H1 (cell line): ENCODE data around the gene ANKRD30A. TPM values are rescaled to one million over a fixed set of nuclear protein-coding genes. Genes with fewer than 3 reads are reported as not detected.

Source experiments
- CTCF ChIA-PET: fragments of 300-600 bp; sonication (Branson Sonifier 250); formaldehyde crosslinking; loops from one replicate; lab custom pipeline; 2021; ENCODE audit not compliant: partially characterized antibody; lab: Charles Lee
- POLR2A ChIA-PET: fragments of 300-600 bp; sonication (Branson Sonifier 250); formaldehyde crosslinking; loops from one replicate; lab custom pipeline; 2021; ENCODE audit warnings: inconsistent platforms; ENCODE audit not compliant: partially characterized antibody; lab: Charles Lee
- DNase-seq, 2 experiments: peaks; one replicate each; pipeline versions ENCODE4 v3.0.0 to v3.0.0-alpha.2; 2010 to 2022; ENCODE audit warnings: low spot score in 2 of 2, low read depth in 1 of 2, mixed read lengths in 1 of 2
- FAIRE-seq: peaks from 2 replicates; lab custom pipeline; 2011; peaks lifted over from hg19 to GRCh38; lab: Jason Lieb, UNC
- H2AFZ ChIP-seq: 2 replicates; pipeline ENCODE4 v1.8.1; 2012; ENCODE audit warnings: low read length, inconsistent platforms
- H2AK5ac ChIP-seq: 2 replicates; pipeline ENCODE4 v1.6.1; 2013; ENCODE audit warnings: low read depth, low read length
- H2BK120ac ChIP-seq: replicated peaks from 2 replicates; pipeline ENCODE3; 2013; ENCODE audit warnings: low read depth, low read length, inconsistent platforms
- H2BK12ac ChIP-seq: 2 replicates; pipeline ENCODE4 v1.6.1; 2013; ENCODE audit warnings: low read depth, low read length
- H2BK15ac ChIP-seq: 2 replicates; pipeline ENCODE4 v1.6.1; 2013; ENCODE audit warnings: low read length
- H2BK20ac ChIP-seq: 2 replicates; pipeline ENCODE4 v1.6.1; 2013; ENCODE audit warnings: low read length
- H2BK5ac ChIP-seq: 2 replicates; pipeline ENCODE4 v1.6.1; 2013; ENCODE audit warnings: low read depth, low read length
- H3K14ac ChIP-seq: 2 replicates; pipeline ENCODE4 v1.6.1; 2013; ENCODE audit warnings: inconsistent platforms; ENCODE audit not compliant: insufficient read length
- H3K18ac ChIP-seq: 2 replicates; pipeline ENCODE4 v1.6.1; 2013; ENCODE audit warnings: low read length; ENCODE audit errors: extremely low read depth
- H3K23ac ChIP-seq: 2 replicates; pipeline ENCODE4 v1.6.1; 2013; ENCODE audit warnings: inconsistent platforms; ENCODE audit not compliant: insufficient read length
- H3K23me2 ChIP-seq: 2 replicates; pipeline ENCODE4 v1.6.1; 2013; ENCODE audit warnings: low read depth, low read length
- H3K27ac ChIP-seq: 2 replicates; pipeline ENCODE4 v1.6.1; 2011; ENCODE audit warnings: low read depth, low read length, inconsistent platforms
- H3K27me3 ChIP-seq, 4 experiments: replicated peaks in 1 of 4; 1 replicate in 1 of 4; 2 replicates in 3 of 4; pipeline versions ENCODE4 v1.6.1 to v1.8.1; 2011 to 2013; ENCODE audit warnings: low read length in 3 of 4, mild to moderate bottlenecking in 3 of 4, inconsistent platforms in 2 of 4, mixed read lengths in 2 of 4, moderate library complexity in 1 of 4; ENCODE audit not compliant: control insufficient read depth in 3 of 4, insufficient read depth in 3 of 4; ENCODE audit errors: extremely low read depth in 1 of 4
- H3K36me3 ChIP-seq, 4 experiments: 2 replicates each; pipeline versions ENCODE4 v1.6.1 to v1.8.1; 2011 to 2013; ENCODE audit warnings: mild to moderate bottlenecking in 4 of 4, low read length in 3 of 4, moderate library complexity in 2 of 4, control low read depth in 1 of 4, inconsistent platforms in 1 of 4; ENCODE audit not compliant: insufficient read depth in 4 of 4, control insufficient read depth in 2 of 4
- H3K4ac ChIP-seq: replicated peaks from 2 replicates; pipeline ENCODE3; 2013; ENCODE audit warnings: low read length, low read depth, mixed read lengths, inconsistent platforms; ENCODE audit not compliant: insufficient read length
- H3K4me1 ChIP-seq, 4 experiments: replicated peaks in 1 of 4; 1 replicate in 1 of 4; 2 replicates in 3 of 4; pipeline versions ENCODE4 v1.6.1 to v1.8.1; 2011 to 2013; ENCODE audit warnings: low read length in 3 of 4, inconsistent platforms in 2 of 4, mixed read lengths in 1 of 4; ENCODE audit not compliant: insufficient read depth in 4 of 4, control insufficient read depth in 3 of 4
- H3K4me2 ChIP-seq, 2 experiments: 2 replicates each; pipeline versions ENCODE4 v1.6.1 to v1.8.1; 2011 to 2013; ENCODE audit warnings: low read depth in 2 of 2, low read length in 2 of 2, control low read depth in 1 of 2, inconsistent platforms in 1 of 2, mild to moderate bottlenecking in 1 of 2; ENCODE audit not compliant: insufficient read depth in 1 of 2
- H3K4me3 ChIP-seq, 4 experiments: fragments of 200-600, 300-600 bp in 1 of 4; sonication (generic), shearing (Covaris generic), sonication (Bioruptor Twin) in 1 of 4; 2 replicates each; pipeline versions ENCODE4 v1.5.1 to v1.8.1; 2011 to 2016; ENCODE audit warnings: low read length in 4 of 4, low read depth in 3 of 4, control low read depth in 2 of 4, inconsistent platforms in 2 of 4, mild to moderate bottlenecking in 2 of 4, mixed read lengths in 1 of 4, moderate library complexity in 1 of 4; ENCODE audit not compliant: insufficient read depth in 2 of 4; ENCODE audit errors: extremely low read depth in 1 of 4
- H3K56ac ChIP-seq: replicated peaks from 2 replicates; pipeline ENCODE3; 2013; ENCODE audit warnings: low read depth, mild to moderate bottlenecking, mixed read lengths, low read length, inconsistent platforms; ENCODE audit not compliant: insufficient read length
- H3K79me1 ChIP-seq: 2 replicates; pipeline ENCODE4 v1.6.1; 2013; ENCODE audit warnings: low read depth, low read length, control low read depth
- H3K79me2 ChIP-seq, 2 experiments: 2 replicates each; pipeline versions ENCODE4 v1.6.1 to v1.8.1; 2012 to 2013; ENCODE audit warnings: low read length in 2 of 2, mild to moderate bottlenecking in 2 of 2, inconsistent platforms in 1 of 2; ENCODE audit not compliant: insufficient read depth in 2 of 2, control insufficient read depth in 1 of 2
- H3K9ac ChIP-seq, 4 experiments: replicated peaks in 1 of 4; 1 replicate in 1 of 4; 2 replicates in 3 of 4; pipeline versions ENCODE4 v1.6.1 to v1.8.1; 2011 to 2013; ENCODE audit warnings: low read depth in 3 of 4, low read length in 3 of 4, control low read depth in 2 of 4, mild to moderate bottlenecking in 2 of 4, moderate library complexity in 2 of 4, inconsistent platforms in 1 of 4; ENCODE audit errors: extremely low read depth in 1 of 4
- H3K9me3 ChIP-seq, 2 experiments: 2 replicates each; pipeline versions ENCODE4 v1.6.1 to v1.8.1; 2012 to 2013; ENCODE audit warnings: mild to moderate bottlenecking in 2 of 2, moderate library complexity in 2 of 2, control low read depth in 1 of 2, inconsistent platforms in 1 of 2, low read depth in 1 of 2, low read length in 1 of 2, mixed read lengths in 1 of 2; ENCODE audit not compliant: insufficient read depth in 2 of 2
- H4K20me1 ChIP-seq, 2 experiments: replicated peaks in 1 of 2; 2 replicates each; pipeline versions ENCODE3 to v1.8.1; 2011 to 2013; ENCODE audit warnings: inconsistent platforms in 2 of 2, low read length in 2 of 2, mild to moderate bottlenecking in 1 of 2; ENCODE audit not compliant: insufficient read depth in 2 of 2, control insufficient read depth in 1 of 2
- H4K5ac ChIP-seq: 2 replicates; pipeline ENCODE4 v1.6.1; 2013; ENCODE audit warnings: low read length, low read depth, mixed read lengths, inconsistent platforms; ENCODE audit not compliant: insufficient read length
- H4K8ac ChIP-seq: 2 replicates; pipeline ENCODE4 v1.8.0; 2013; ENCODE audit warnings: mild to moderate bottlenecking, moderate library complexity, low read length, inconsistent platforms; ENCODE audit not compliant: insufficient read depth; ENCODE audit errors: extremely low read depth
- H4K91ac ChIP-seq: replicated peaks from 2 replicates; pipeline ENCODE3; 2013; ENCODE audit warnings: low read length, mixed read lengths, inconsistent platforms; ENCODE audit not compliant: insufficient read length
- CEBPB ChIP-seq: IDR thresholded peaks from 2 replicates; pipeline ENCODE4 v1.6.1; 2012; ENCODE audit warnings: low read depth, low read length
- whole genome bisulfite sequencing, 2 experiments: shearing (Covaris generic) in 1 of 2; methylation state at CpG; one replicate each; pipeline versions ENCODE4 v1.1.6 to v1.1.7; 2013 to 2015; ENCODE audit warnings: low lambda C conversion rate in 2 of 2, mixed read lengths in 2 of 2, inconsistent platforms in 1 of 2, low coverage in 1 of 2, missing lambda C conversion rate in 1 of 2; ENCODE audit not compliant: insufficient replicate concordance in 2 of 2, insufficient coverage in 1 of 2, insufficient read length in 1 of 2; ENCODE audit errors: extremely low coverage in 1 of 2, missing lambda C conversion rate in 1 of 2; 5-methylcytosine and 5-hydroxymethylcytosine counted together
- polyA plus RNA-seq, 7 experiments: library from polyadenylated mRNA; depleted of rRNA in 3 of 7; stranded (reverse) in 5 of 7; unstranded in 2 of 7; fragments of >200 nt in 5 of 7; fragments of 200-250 nt in 2 of 7; gene quantifications; 1 replicate in 5 of 7; 2 replicates in 1 of 7; 4 replicates in 1 of 7; pipeline versions ENCODE4 v1.2.1 to v1.2.3, GENCODE V29; 2011 to 2013; ENCODE audit warnings: missing spikeins in 2 of 7, mixed read lengths in 2 of 7
- total RNA-seq: library from RNA; stranded (reverse); fragmentation: NEBNext Ultra II Directional; extraction: Animal tissue kit (Norgen Biotek cat#: 25700); gene quantifications from 2 replicates; pipeline ENCODE4 v1.2.1, GENCODE V29; 2021
- TF ChIP-seq, protein P1 (sequence below), 3 experiments: IDR thresholded peaks; 1 replicate in 2 of 3; 2 replicates in 1 of 3; pipeline versions ENCODE4 v1.5.1 to v1.6.1; 2011; ENCODE audit warnings: low read length in 3 of 3, mild to moderate bottlenecking in 3 of 3, inconsistent platforms in 2 of 3, low read depth in 1 of 3, moderate library complexity in 1 of 3; ENCODE audit not compliant: insufficient read depth in 1 of 3; ENCODE audit errors: control extremely low read depth in 1 of 3

The ANKRD30A gene
- total and polyA plus RNA-seq, 2 of the 8 experiments (the other 6 are each of a cell fraction or from before 2014, with no cell fraction given) = not detected

DNA sequence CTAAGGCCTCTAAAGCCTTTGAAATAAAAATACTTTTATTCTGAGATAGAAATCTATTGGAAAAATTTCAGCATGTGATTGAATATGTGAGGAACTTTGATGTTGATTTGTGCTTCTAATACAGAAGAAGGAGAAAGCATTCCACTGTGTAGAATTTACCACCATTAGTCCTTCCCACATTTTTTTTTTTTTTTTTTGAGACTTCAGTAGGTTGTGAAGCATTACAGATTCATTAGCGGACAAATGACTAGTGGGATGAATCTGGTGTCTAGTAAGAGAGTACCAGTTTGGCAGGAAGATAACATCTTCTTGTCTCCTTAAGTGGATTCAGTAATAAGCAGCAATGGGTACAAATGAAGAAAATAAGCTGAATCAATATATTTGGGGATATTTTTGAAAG lies 95.5 kb downstream of the ANKRD30A start:
- Histone ChIP-seq H3K18ac (no peak overlapping the region), H3K4me2 (no peak overlapping the region), H3K4me3 (no peak overlapping the region), H3K4ac (no peak overlapping the region), H2BK120ac (no peak overlapping the region), H3K27ac (no peak overlapping the region), H3K56ac (no peak overlapping the region), H3K36me3 (no peaks in the 10 kb centered on the region), H3K23ac (no peak overlapping the region), H2BK20ac (no peak overlapping the region), H3K4me1 (no peaks in the 10 kb centered on the region), H2BK15ac (no peak overlapping the region), H2BK5ac (no peak overlapping the region), H3K9ac (no peak overlapping the region), H3K23me2 (no peaks in the 10 kb centered on the region), H4K8ac (no peak overlapping the region), H4K91ac (no peak overlapping the region), H4K5ac (no peak overlapping the region), H3K79me1 (no peaks in the 10 kb centered on the region), H2BK12ac (no peak overlapping the region), H3K14ac (no peak overlapping the region), H4K20me1 (no peaks in the 10 kb centered on the region), H2AFZ (no peak overlapping the region), H3K79me2 (no peaks in the 10 kb centered on the region), H3K9me3 (peaks cover 20 to 24% of the 10 kb centered on the region in 2 experiments), H3K27me3 (no peaks in the 10 kb centered on the region), H2AK5ac (no peak overlapping the region)
- POLR2A ChIA-PET = no interaction called here
- no peak for DNase-seq
- TF ChIP-seq, protein P1, sequence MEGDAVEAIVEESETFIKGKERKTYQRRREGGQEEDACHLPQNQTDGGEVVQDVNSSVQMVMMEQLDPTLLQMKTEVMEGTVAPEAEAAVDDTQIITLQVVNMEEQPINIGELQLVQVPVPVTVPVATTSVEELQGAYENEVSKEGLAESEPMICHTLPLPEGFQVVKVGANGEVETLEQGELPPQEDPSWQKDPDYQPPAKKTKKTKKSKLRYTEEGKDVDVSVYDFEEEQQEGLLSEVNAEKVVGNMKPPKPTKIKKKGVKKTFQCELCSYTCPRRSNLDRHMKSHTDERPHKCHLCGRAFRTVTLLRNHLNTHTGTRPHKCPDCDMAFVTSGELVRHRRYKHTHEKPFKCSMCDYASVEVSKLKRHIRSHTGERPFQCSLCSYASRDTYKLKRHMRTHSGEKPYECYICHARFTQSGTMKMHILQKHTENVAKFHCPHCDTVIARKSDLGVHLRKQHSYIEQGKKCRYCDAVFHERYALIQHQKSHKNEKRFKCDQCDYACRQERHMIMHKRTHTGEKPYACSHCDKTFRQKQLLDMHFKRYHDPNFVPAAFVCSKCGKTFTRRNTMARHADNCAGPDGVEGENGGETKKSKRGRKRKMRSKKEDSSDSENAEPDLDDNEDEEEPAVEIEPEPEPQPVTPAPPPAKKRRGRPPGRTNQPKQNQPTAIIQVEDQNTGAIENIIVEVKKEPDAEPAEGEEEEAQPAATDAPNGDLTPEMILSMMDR (IDR thresholded peaks at IDR 0.05; ENCODE audit: control extremely low read depth in 1 of 3, insufficient read depth in 1 of 3, low read depth in 1 of 3, low read length in 3 of 3) = no peak
- no peak for TF ChIP-seq CEBPB
- FAIRE-seq = no peak
- CTCF ChIA-PET = no interaction called here
- 0% methylated on average over 1 of the region's 1 CpG; no CpG with 5 or more reads in 1 of the 2 experiments for WGBS, 2 experiments
